ENCODE data around the gene RFX1. TPM values are rescaled to one million over a fixed set of nuclear protein-coding genes. Genes with fewer than 3 reads are reported as not detected.

The RFX1 gene
- total and polyA plus RNA-seq, 2 experiments from 2014 or later, result 8.9 to 11.8 TPM

GRCh38 chr19:13984875-13985741, 21.0 kb downstream of the RFX1 start:
- Histone ChIP-seq H4K20me1 (replicated peaks; ENCODE audit: insufficient read depth) (no peaks in the 10 kb centered on the region), H3K36me3 (ENCODE audit: insufficient read depth) (no peaks in the 10 kb centered on the region), H3K9me2 (ENCODE audit: insufficient read depth) (no peaks in the 10 kb centered on the region), H3K79me2 (replicated peaks; ENCODE audit: insufficient read depth) (no peaks in the 10 kb centered on the region), H3K4me1 (ENCODE audit: insufficient read depth) (peaks cover 44% of the 10 kb centered on the region), H3K4me2 (peak overlapping the region; percentile 78), H3K4me3 (no peak overlapping the region; the same call in 1 of the 2 replicates), H3K27me3 (ENCODE audit: insufficient read depth) (no peaks in the 10 kb centered on the region), H2AFZ (peak overlapping the region; percentile 18; the same call in 1 of the 2 replicates), H3K27ac (ENCODE audit: low read depth) (peak overlapping the region; percentile 92), H3F3A (replicated peaks; ENCODE audit: low read depth) (peaks cover 13% of the 10 kb centered on the region)
- no peak for ATAC-seq
- H3K27ac Mint-ChIP-seq, result peak overlapping the region; percentile 59
- peak overlapping the region; percentile 7; the same call in 1 of the 3 replicates for H3K4me3 Mint-ChIP-seq
- DNase-seq (ENCODE audit: low spot score), result no peak
- peaks cover 28% of the 10 kb centered on the region for H3K27me3 Mint-ChIP-seq (ENCODE audit: insufficient read depth, low read depth, poor library complexity)
- H3K9me3 Mint-ChIP-seq, result no peaks in the 10 kb centered on the region; the same call in 2 of the 3 replicates
- H3K4me1 Mint-ChIP-seq, result peaks cover 52% of the 10 kb centered on the region
- TF ChIP-seq ZNF114 (CRISPR knock-in tag; IDR thresholded peaks at IDR 0.05), result no peak
- TF ChIP-seq STAT1 (IDR thresholded peaks at IDR 0.05; ENCODE audit: unreplicated experiment), result no peak
- no peak for TF ChIP-seq POLR2AphosphoS5 (IDR thresholded peaks at IDR 0.05; ENCODE audit: low read depth)
- TF ChIP-seq EZH2 (IDR thresholded peaks at IDR 0.05; ENCODE audit: low read depth, unreplicated experiment), result no peak
- TF ChIP-seq ETS1 (IDR thresholded peaks at IDR 0.05), result no peak
- no peak for TF ChIP-seq JUNB (IDR thresholded peaks at IDR 0.05; ENCODE audit: unreplicated experiment)
- peaks cover 14% of the 10 kb centered on the region; the same call in 2 of the 3 replicates for H3K36me3 Mint-ChIP-seq (ENCODE audit: low read depth)

- Histone ChIP-seq H3K36me3 (ENCODE audit: insufficient read depth) (no peaks in the 10 kb centered on the region), H4K20me1 (replicated peaks; ENCODE audit: insufficient read depth) (no peaks in the 10 kb centered on the region), H3K4me2 (no peak overlapping the region), H3K4me1 (ENCODE audit: insufficient read depth) (peaks cover 47% of the 10 kb centered on the region), H3F3A (replicated peaks; ENCODE audit: low read depth) (peaks cover 13% of the 10 kb centered on the region), H3K4me3 (no peak overlapping the region), H2AFZ (no peak overlapping the region), H3K27me3 (ENCODE audit: insufficient read depth) (no peaks in the 10 kb centered on the region), H3K27ac (ENCODE audit: low read depth) (no peak overlapping the region), H3K79me2 (replicated peaks; ENCODE audit: insufficient read depth) (no peaks in the 10 kb centered on the region), H3K9me2 (ENCODE audit: insufficient read depth) (no peaks in the 10 kb centered on the region)
- DNase-seq (ENCODE audit: low spot score) (no peak), ATAC-seq (no peak)
- H3K4me3 Mint-ChIP-seq, result no peak overlapping the region
- H3K27me3 Mint-ChIP-seq (ENCODE audit: insufficient read depth, low read depth, poor library complexity), result peaks cover 23% of the 10 kb centered on the region
- H3K36me3 Mint-ChIP-seq (ENCODE audit: low read depth), result peaks cover 8% of the 10 kb centered on the region; the same call in 2 of the 3 replicates
- H3K9me3 Mint-ChIP-seq, result no peaks in the 10 kb centered on the region
- H3K27ac Mint-ChIP-seq, result no peak overlapping the region
- peaks cover 49% of the 10 kb centered on the region for H3K4me1 Mint-ChIP-seq
- TF ChIP-seq CREB1 (CRISPR knock-in tag; IDR thresholded peaks at IDR 0.05; ENCODE audit: low read depth) (no peak), EZH2 (IDR thresholded peaks at IDR 0.05; ENCODE audit: low read depth, unreplicated experiment) (no peak), NANOG (IDR thresholded peaks at IDR 0.05; ENCODE audit: borderline replicate concordance) (no peak), REST (IDR thresholded peaks at IDR 0.05; ENCODE audit: unreplicated experiment) (no peak), EZH2phosphoT487 (IDR thresholded peaks at IDR 0.05; ENCODE audit: unreplicated experiment) (no peak), JUNB (IDR thresholded peaks at IDR 0.05; ENCODE audit: unreplicated experiment) (no peak), ZNF331 (CRISPR knock-in tag; IDR thresholded peaks at IDR 0.05; ENCODE audit: low read depth) (no peak)
Observed at GRCh38 chr19:13984186-13984585, 21.9 kb downstream of the RFX1 start.
